ENCODE measurements around the gene CDH3. TPM values are rescaled to one million over a fixed set of nuclear protein-coding genes. Genes with fewer than 3 reads are reported as not detected.

CDH3 gene
- total and polyA plus RNA-seq, 8 donors: 1.6 to 28.6 (median 5.0) TPM; not detected in 2

- WGBS, 5 donors: 88 to 95% (median 91%) methylated on average over 5 of the region's 5 CpGs
- Histone ChIP-seq H3K4me3 (no peak overlapping the region), H3K36me3 (no peaks in the 10 kb centered on the region), H3K4me1 (no peaks in the 10 kb centered on the region), H3K27me3 (no peaks in the 10 kb centered on the region), H3K27ac (no peak overlapping the region), H3K9me3 (no peaks in the 10 kb centered on the region)
- TF ChIP-seq POLR2A (IDR thresholded peaks at IDR 0.05): no peak
- TF ChIP-seq POLR2AphosphoS5 (IDR thresholded peaks at IDR 0.05): no peak
- no peak for TF ChIP-seq CTCF (IDR thresholded peaks at IDR 0.05)
- no peak for TF ChIP-seq EP300 (IDR thresholded peaks at IDR 0.05)
- DNase-seq: no peak
- intact Hi-C loops (cut with DNase I; ENCODE audit: low total_unique reads): no loop called here
Measured at GRCh38 chr16:68686905-68687304, 41.8 kb downstream of the CDH3 start.

- 76 to 83% (median 82%) methylated on average over 5 of the region's 5 CpGs for WGBS, 5 donors
- no peaks in the 10 kb centered on the region for H3K27me3 ChIP-seq
- TF ChIP-seq POLR2A (IDR thresholded peaks at IDR 0.05): no peak
- TF ChIP-seq CTCF (IDR thresholded peaks at IDR 0.05): no peak
- TF ChIP-seq POLR2AphosphoS5 (IDR thresholded peaks at IDR 0.05): no peak
- TF ChIP-seq EP300 (IDR thresholded peaks at IDR 0.05): no peak
- no peak overlapping the region for H3K4me3 ChIP-seq
- no peaks in the 10 kb centered on the region for H3K36me3 ChIP-seq
- H3K9me3 ChIP-seq: no peaks in the 10 kb centered on the region
- H3K4me1 ChIP-seq: no peaks in the 10 kb centered on the region
- no peak for DNase-seq
- intact Hi-C loops (cut with DNase I; ENCODE audit: low total_unique reads): no loop called here
- H3K27ac ChIP-seq: no peak overlapping the region
Measured at GRCh38 chr16:68689921-68690320, 44.8 kb downstream of the CDH3 start.

- no peaks in the 10 kb centered on the region for H3K4me1 ChIP-seq
- DNase-seq: no peak
- 74 to 95% (median 87%) methylated on average over 10 to 11 of the region's 11 CpGs for WGBS, 5 donors
- intact Hi-C loops (cut with DNase I; ENCODE audit: low total_unique reads): no loop called here
- H3K27ac ChIP-seq: no peak overlapping the region
- no peaks in the 10 kb centered on the region for H3K9me3 ChIP-seq
- TF ChIP-seq EP300 (IDR thresholded peaks at IDR 0.05) (no peak), POLR2A (IDR thresholded peaks at IDR 0.05) (no peak), POLR2AphosphoS5 (IDR thresholded peaks at IDR 0.05) (no peak), CTCF (IDR thresholded peaks at IDR 0.05) (no peak)
- H3K4me3 ChIP-seq: no peak overlapping the region
- H3K27me3 ChIP-seq: no peaks in the 10 kb centered on the region
- H3K36me3 ChIP-seq: no peaks in the 10 kb centered on the region
Measured at GRCh38 chr16:68695575-68695974, 50.5 kb downstream of the CDH3 start.

- Histone ChIP-seq H3K4me1 (no peaks in the 10 kb centered on the region), H3K4me3 (no peak overlapping the region), H3K27me3 (no peaks in the 10 kb centered on the region), H3K27ac (no peak overlapping the region), H3K9me3 (no peaks in the 10 kb centered on the region), H3K36me3 (no peaks in the 10 kb centered on the region)
- TF ChIP-seq POLR2AphosphoS5 (IDR thresholded peaks at IDR 0.05) (no peak), CTCF (IDR thresholded peaks at IDR 0.05) (no peak), EP300 (IDR thresholded peaks at IDR 0.05) (no peak), POLR2A (IDR thresholded peaks at IDR 0.05) (no peak)
- DNase-seq: no peak
- intact Hi-C loops (cut with DNase I; ENCODE audit: low total_unique reads): no loop called here
- 66 to 80% (median 70%) methylated on average over 8 of the region's 8 CpGs for WGBS, 5 donors
Measured at GRCh38 chr16:68696514-68696913, 51.4 kb downstream of the CDH3 start.

All from stomach (tissue), 9 donors.